GM18502 (cell line): ENCODE results near the gene P2RY2.
"Not testable (repeated sequence)": the region's sequence is repeated elsewhere in the genome, so short reads cannot be mapped to it uniquely, and the experiment has no call there.

Experiments
- ATAC-seq: cut with Tn5 transposase; IDR thresholded peaks from one replicate; pipeline ENCODE4 v1.9.1; 2021; ENCODE audit warnings: mild to moderate bottlenecking; ENCODE audit not compliant: unreplicated experiment, poor library complexity

The P2RY2 gene

DNA sequence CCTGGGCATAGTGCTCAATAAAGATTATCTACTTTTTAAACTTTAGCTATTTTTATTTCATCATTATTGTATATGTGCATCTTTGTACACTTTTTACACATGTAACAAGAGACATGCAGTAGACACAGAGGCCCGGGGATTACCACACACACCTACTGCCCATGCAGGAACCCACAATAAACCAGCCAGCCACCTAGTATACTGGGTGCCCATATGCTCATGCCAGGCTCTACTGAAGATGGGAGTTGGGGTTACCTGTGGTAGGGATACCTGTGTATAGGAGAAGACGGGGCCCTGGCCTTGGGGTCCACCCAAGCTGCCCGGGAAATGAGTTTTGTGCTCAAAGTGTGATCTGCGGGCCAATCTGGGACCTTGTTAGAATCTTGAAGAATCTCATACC is 31.2 kb upstream of the P2RY2 start:
- ATAC-seq = no peak

DNA sequence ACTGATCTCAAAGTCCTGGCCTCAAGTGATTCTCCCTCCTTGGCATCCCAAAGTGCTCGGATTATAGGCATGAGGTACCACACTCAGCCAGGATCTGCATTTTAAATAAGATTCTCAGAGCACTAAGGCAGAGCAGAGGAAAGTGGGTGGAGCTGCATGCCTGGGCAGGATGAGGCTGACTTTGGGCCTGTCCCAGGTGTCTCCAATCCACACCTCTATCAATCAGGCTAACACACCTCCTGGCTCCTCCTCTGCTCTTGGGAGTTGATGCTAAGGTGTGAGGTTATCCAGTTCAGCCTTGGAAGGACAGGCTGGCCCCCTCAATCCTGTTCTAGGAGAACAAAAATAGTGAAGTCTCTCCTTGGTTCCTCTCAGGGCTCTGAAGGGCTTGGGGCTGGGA is 30.2 kb upstream of the P2RY2 start:
- ATAC-seq = no peak

- ATAC-seq = no peak
Measured at GRCh38 chr11:73188301-73188700, 29.8 kb upstream of the P2RY2 start.

DNA sequence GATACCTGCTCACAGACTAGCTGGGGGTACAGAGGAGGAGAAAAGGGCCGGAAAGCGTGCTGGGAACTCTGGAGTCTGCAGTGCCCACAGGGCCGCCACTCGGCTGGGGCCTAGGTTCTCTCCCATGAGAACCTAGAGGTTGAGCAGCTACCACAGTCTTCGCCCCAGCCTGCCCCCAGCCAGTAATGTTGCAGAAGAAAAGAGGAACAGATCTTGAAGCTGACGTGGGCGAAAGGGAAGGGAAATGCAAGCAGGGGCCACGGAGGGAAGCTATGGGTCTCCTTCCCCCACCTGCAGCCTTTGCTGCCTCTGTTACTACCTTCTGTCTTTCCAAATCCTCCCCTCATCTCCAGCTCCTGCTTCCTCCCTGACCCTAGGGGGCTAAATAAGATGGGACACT is 28.8 kb upstream of the P2RY2 start:
- ATAC-seq = peak; percentile 52

- ATAC-seq = peak; percentile 13
Measured at GRCh38 chr11:73189723-73190556, 28.1 kb upstream of the P2RY2 start.

DNA sequence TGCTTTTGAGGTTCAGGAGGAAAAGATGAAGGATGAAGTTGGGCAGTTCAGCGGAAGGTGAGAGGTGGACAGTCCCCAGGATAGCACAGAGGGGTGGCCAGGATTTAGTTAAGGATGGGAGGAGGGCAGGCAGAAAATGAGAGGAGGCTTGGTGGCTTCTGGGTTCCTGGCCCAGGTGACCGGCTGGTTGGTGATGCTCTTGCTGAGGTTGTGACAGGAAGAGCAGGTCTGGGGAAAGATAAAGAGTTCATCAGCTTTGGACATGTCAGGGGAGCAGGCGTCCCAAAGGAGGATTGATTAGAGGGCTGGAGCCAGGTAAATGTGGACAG is 27.6 kb upstream of the P2RY2 start:
- no peak for ATAC-seq

DNA sequence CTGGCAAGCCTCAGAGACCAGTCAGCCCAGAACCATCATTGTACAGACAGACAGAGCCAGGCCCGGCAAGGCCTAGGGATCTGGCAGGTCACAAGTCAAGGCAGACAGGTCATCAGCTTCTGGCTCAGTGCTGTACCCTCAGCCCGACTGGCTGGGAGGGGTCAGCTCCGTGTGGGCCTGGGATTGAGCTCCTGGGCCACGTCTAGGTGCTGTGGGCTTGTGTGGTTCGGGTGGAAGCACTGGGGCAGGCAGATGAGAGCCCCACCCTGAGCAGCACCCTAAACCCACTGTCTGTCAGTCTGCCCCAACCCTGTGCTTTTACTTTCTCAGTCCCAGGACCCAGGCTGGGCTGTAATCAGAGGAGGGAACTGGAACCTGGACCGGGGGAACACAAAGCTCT is 26.9 kb upstream of the P2RY2 start:
- no peak for ATAC-seq

DNA sequence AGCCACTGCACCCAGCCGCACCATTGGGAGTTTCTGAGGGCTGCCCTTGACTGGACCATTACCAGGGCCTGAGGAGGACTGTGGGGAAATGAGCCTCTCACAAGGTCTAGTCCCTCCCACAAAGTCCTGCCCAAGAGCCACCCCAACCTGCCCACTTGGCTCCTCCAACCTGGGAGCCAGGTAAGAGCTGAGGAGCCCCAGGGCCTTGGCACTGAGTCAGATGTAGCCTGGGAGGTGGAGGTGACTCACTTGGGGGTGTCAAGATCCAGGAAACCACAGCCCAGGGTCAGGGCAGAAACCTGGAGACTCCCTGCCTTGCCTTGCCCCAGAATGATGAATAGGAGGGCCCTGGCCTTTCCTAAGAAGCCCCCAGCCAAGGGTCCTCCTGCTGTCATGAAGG is 25.8 kb upstream of the P2RY2 start:
- no peak for ATAC-seq

- peak; percentile 61 for ATAC-seq
Measured at GRCh38 chr11:73193251-73194033, 24.6 kb upstream of the P2RY2 start.

DNA sequence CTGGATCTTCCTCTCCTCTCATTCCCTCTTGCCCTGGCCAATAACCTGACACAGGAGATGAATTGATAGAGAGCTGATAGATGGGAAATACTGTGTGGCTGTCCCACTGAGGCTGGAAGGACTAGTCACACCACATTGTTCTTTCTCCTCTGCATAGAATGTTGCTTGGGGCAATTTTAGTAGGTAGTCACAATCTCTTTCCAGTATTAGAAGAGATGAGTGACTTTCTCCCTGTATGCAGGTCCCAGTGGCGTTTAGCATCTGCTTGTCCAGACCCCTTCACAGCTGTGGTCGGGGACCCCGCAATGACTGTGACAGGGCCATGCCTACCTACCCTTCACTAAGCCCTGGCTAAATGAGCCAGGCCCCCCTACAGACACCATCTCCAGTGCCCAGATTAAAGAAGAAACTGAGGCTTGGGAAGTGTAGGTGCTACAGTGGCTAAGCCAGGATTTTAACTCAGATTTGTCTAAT is 24.0 kb upstream of the P2RY2 start:
- ATAC-seq = no peak

DNA sequence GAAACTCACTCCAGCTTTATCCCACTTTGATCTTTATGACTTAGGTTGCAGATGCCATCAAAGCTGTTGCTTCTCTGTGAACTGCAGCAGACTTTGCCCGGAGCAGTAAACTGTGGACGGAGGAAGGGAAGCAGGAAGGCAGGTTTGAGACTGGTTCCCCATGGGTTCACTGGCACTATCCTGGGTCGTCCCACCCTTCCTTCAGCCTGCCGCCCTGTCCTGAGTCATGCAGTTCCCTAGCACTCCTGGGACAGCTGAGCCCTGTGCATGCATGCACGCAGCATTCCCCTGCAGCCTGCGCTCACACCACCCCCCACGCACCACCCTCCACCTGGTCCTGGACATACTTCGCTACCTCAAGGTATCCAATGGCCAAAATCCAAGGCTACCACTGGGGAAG is 23.5 kb upstream of the P2RY2 start:
- no peak for ATAC-seq

- ATAC-seq = no peak
Measured at GRCh38 chr11:73195191-73196007, 22.7 kb upstream of the P2RY2 start.

GRCh38 chr11:73196576-73196975 is 21.5 kb upstream of the P2RY2 start:
- no peak for ATAC-seq

DNA sequence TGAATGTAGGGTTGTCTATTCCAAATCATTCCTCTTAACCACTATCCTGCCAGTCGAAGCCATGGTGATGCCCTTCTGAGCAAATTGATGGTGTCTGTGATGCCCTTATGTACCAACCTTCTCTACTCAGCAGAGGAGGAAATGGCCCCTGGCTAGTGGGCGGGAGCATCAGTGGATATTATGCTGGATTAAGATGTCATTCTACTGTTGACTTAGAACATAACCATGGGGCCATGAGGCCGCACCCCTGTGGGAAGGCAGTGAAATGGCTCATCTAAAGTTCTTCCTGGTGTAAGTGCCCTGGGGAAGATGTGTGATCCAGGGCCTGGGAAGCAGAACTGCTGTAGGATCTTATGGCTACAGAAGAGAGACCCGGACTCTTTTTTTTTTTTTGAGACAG is 20.7 kb upstream of the P2RY2 start:
- no peak for ATAC-seq

DNA sequence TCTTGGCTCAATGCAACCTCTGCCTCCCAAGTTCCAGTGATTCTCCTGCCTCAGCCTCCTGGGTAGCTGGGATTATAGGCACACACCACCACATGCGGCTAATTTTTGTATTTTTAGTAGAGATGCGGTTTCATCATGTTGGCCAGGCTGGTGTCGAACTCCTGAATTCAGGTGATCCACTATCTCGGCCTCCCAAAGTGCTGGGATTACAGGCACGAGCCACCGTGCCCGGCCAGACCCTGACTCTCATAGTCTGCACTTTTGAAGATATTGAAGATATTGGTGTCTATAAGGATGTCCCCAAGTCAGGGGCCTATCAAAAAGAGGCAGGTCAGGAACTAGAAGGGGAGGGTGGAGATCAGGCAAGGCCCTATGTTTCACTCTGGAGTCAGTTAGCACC is 20.3 kb upstream of the P2RY2 start:
- not testable (repeated sequence) for ATAC-seq

DNA sequence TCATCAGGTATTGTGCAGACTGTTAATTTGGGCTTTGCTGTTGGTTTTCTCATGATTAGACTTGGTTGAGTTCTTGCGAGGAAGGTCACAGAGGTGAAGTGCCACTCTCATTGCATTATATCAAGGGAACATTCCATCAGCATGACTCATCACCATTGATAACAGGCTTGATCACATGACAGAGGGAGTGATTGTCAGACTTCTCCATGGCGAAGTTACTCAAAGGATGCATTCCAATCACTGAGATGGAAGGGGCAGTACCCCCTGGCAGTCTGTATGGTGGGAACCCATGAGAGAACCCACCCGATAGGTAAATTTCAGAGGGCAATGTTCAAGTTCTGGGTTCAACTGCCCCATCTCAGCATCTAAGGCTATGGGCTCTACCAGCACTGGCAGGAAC is 19.4 kb upstream of the P2RY2 start:
- ATAC-seq = no peak

DNA sequence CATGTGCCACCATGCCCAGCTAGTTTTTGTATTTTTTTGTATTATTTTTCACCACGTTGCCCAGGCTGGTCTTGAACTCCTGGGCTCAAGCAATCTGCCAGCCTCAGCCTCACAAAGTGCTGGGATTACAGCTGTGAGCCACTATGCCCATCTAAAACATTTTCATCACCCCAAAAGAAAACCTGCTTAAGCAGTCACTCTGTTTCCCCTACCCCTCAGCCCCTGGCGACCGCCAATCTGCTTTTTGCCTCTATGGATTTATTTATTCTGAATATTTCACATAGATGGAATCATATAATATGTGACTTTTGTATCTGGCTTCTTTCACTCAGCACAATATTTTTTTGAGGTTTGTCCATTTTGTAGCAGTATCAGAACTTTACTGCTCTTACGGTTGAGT is 18.6 kb upstream of the P2RY2 start:
- no peak for ATAC-seq

DNA sequence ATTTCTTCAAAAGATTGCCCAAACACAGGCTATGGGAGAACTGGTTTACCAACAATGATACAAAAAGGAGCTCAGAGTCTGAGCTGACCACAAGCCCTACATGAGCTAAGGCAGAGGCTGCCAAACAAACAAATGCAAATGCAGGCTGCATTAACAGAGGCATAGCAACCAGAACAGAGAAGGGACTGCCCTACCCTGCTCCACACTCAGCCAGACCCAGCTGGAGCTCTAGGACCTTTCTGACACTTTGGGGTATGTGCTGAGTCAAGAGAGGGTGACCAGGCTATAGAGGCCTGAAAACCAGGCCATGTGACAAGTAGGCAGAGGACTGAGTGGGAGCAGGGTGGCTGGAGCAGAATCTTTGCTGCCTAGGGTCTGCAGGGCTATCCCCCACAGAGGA is 17.8 kb upstream of the P2RY2 start:
- ATAC-seq = no peak

DNA sequence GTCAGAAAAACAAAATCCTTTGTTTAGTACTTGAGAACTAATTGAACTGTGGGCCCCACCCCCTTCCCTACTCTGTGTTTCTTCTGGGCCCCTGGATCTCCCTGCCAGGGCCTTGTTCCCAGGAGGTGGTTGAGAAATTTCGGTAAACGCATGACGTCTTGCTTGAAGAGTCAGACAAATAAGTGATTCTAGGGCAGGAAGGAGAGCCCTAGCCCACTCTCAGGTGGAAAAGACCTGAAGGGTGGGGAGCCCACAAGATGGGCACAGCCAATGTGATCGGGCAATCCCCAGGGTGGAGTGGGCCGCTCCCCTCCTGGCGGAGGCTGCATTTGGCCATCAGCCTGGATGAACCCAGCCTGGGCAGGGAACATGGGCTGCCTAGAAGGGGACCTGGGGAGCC is 16.8 kb upstream of the P2RY2 start:
- no peak for ATAC-seq

DNA sequence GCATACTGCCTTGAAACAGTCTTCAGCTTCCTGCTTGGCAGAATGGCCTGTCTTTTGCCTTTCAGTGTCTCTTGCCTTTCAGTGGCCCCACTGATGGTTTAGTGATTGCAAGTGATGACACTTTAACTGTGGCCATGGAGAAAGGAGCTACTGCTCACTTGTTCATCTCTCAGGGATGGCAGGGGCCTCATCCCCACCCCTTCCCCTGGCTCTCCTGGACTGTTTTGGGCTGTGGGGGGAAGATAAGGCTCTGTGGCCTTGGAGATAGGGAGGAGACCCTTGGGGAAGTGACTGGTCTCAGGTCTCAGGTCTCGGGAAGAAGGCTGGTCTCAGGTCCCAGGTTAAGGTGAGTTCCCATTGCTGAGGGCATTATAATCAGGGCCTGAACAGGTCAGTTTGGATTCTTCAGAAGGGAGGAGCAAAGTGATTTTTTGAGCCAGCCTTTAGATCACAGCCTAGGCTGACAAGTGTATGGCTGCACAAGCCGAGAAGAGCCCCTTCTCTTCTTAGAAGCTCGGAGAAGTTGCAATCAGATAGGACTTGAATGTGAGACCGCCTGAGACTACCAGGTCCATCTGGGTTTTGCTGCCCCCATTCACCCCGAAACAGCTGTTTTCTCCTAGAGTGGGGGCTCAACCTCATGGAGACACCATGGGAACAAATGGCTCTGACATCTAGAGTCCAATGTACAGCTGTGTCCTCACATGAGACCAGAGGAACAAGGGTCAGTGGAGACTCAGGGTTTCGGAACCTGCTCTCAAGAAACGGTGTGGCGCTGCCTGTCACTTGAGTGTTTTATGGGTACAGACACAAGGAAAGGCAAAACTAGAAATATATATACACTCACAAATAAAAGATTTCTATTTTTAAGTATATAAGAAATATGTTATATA is 15.9 kb upstream of the P2RY2 start:
- ATAC-seq = no peak
